Measurements from ENCODE around the gene MYOZ2.

Gene MYOZ2

GRCh38 chr4:119149110-119149509, 13.5 kb downstream of the MYOZ2 start:
- TF ChIP-seq CTCF (IDR thresholded peaks at IDR 0.05), result no peak

DNA sequence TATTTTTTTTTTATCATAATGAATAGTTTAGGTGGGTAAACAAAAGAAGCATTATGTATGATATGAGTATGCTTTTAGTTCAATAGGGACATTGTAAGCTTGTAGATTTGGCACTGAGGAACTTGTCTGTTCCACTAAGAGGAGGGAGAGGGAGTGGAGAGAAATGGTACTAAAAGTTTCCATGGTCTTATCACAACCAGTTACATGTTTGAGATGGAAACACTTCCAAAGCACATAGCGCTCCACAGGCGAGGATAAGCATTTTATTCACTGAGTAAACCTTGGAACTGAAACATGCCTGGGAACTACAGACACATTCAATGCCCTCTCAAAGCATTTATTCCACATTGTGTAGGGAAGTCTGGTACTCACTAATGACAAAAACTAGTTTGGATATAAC, 15.5 kb downstream of the MYOZ2 start:
- TF ChIP-seq CTCF (IDR thresholded peaks at IDR 0.05), result no peak

DNA sequence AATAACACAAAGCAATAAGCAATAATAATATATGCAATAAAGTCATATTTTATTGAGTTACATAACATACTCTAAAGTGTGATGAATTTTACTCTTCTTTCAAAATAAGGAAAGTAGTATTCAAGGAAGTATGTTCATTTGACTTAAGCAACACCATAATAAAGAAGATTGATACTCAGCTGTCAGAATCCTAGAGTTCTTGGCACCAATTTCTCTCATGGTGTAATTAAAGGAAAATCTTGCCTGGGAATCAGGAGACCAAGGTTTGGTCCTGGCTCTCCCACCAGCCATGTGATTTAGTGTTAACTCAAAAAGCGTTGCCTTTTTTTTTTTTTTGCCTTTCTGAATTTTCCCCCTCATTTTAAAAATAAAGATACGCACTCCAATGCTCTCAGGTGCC, 17.1 kb downstream of the MYOZ2 start:
- no peak for TF ChIP-seq CTCF (IDR thresholded peaks at IDR 0.05)

GRCh38 chr4:119162174-119162573, 26.5 kb downstream of the MYOZ2 start:
- no peak for TF ChIP-seq CTCF (IDR thresholded peaks at IDR 0.05)

- TF ChIP-seq CTCF (IDR thresholded peaks at IDR 0.05), result no peak
Measured at GRCh38 chr4:119165767-119166166, 30.1 kb downstream of the MYOZ2 start.

- TF ChIP-seq CTCF (IDR thresholded peaks at IDR 0.05), result no peak
Measured at GRCh38 chr4:119170195-119170594, 34.6 kb downstream of the MYOZ2 start.

DNA sequence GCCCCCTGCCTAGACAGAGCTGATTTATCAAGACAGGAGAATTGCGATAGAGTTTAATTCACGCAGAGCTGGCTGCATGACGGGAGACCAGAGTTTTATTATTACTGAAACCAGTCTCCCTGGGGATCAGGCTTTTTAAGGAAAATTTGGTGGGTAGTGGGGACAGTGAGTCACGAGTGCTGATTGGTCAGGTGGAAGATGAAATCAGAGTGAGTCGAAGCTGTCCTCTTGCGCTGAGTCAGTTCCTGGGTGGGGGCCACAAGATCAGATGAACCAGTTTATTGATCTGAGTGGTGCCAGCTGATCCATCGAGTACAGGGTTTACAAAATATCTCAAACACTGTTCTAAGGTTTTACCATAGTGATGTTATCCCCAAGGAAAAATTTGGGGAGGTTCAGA, 36.6 kb downstream of the MYOZ2 start:
- no peak for TF ChIP-seq CTCF (IDR thresholded peaks at IDR 0.05)

DNA sequence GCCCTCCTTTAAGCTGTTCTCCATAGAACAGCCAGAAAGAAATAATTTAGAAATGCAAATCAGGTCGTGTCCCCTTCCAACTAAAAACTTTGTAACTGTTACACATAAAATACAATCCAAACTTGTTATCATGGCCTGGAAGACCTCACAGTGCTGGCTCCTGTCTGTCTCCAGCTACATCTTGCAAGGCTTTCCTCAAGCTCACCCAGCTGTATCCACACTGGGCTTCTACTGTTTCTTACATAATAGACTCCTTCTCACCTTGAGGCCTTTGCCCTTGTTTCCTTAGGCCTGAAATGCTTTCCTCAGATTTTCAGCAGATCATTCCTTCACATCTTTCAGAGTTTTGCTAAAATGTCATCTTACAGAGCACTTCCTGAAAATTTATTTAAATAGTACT, 43.4 kb downstream of the MYOZ2 start:
- no peak for TF ChIP-seq CTCF (IDR thresholded peaks at IDR 0.05)
